Colonic mucosa (tissue), 4 donors: ENCODE results near the gene CPVL. TPM values are rescaled to one million over a fixed set of nuclear protein-coding genes. Genes with fewer than 3 reads are reported as not detected.

ENCODE experiments used
- DNase-seq: peaks from one replicate; pipeline ENCODE4 v3.0.0-alpha.2; 2020
- H3K27ac ChIP-seq: fragments of 200-600 bp; one replicate; pipeline ENCODE4 v1.8.0; 2021
- H3K27me3 ChIP-seq: fragments of 200-600 bp; one replicate; pipeline ENCODE4 v1.8.0; 2021
- H3K36me3 ChIP-seq: fragments of 200-600 bp; one replicate; pipeline ENCODE4 v1.8.0; 2021
- H3K4me1 ChIP-seq: fragments of 200-600 bp; one replicate; pipeline ENCODE4 v1.8.0; 2021; ENCODE audit warnings: mild to moderate bottlenecking
- H3K4me3 ChIP-seq: fragments of 200-600 bp; one replicate; pipeline ENCODE4 v1.8.0; 2021
- H3K9ac ChIP-seq, 2 donors: one replicate each; pipeline ENCODE4 v1.7.0; 2013; ENCODE audit warnings: control low read depth in 2 of 2, low read depth in 2 of 2, low read length in 2 of 2
- H3K9me3 ChIP-seq: fragments of 200-600 bp; one replicate; pipeline ENCODE4 v1.8.0; 2021
- intact Hi-C: fragments of 100-400 bp; cut with DNase I; formaldehyde crosslinking; loops from one replicate; pipeline ENCODE4 v1.14.1; 2022
- total RNA-seq, 2 donors: library from RNA; stranded (reverse); fragmentation: NEBNext Ultra II Directional in 1 of 2; extraction: Animal tissue kit (Norgen Biotek cat#: 25700) in 1 of 2; gene quantifications; one replicate each; pipeline ENCODE4 v1.2.1, GENCODE V29; 2021
- TF ChIP-seq, protein P1 (sequence below): fragments of 200-600 bp; IDR thresholded peaks from one replicate; pipeline ENCODE4 v1.8.0; 2022; ENCODE audit warnings: antibody characterized with exemption, mild to moderate bottlenecking
- donor health status: healthy.
- donor health status: DM: no; HTN: no; CAD: no.
- donor health status: DM: no; HTN: no; CAD: no.

Gene CPVL
- total RNA-seq, 2 donors from 2014 or later: 4.9 to 17.0 TPM

DNA sequence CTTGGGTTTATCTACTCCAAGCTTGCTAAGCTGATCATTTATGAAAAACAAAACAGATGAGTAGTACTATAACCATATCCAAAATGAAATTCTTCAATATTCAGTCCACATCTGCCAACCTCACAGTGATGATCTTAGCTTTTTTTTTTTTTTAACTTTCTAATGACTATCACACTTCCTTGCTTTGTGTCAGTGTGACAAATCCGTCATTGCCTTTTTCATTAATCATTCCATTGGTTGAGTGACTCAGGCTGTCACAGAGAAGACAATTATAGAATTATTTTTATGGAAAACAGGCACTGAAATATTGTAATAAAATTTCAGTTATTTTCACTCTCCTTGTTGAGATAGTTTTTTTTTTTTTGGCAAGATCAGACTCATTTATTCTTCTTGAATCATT is 70.7 kb downstream of the CPVL start:
- DNase-seq: no peak
- TF ChIP-seq, protein P1, sequence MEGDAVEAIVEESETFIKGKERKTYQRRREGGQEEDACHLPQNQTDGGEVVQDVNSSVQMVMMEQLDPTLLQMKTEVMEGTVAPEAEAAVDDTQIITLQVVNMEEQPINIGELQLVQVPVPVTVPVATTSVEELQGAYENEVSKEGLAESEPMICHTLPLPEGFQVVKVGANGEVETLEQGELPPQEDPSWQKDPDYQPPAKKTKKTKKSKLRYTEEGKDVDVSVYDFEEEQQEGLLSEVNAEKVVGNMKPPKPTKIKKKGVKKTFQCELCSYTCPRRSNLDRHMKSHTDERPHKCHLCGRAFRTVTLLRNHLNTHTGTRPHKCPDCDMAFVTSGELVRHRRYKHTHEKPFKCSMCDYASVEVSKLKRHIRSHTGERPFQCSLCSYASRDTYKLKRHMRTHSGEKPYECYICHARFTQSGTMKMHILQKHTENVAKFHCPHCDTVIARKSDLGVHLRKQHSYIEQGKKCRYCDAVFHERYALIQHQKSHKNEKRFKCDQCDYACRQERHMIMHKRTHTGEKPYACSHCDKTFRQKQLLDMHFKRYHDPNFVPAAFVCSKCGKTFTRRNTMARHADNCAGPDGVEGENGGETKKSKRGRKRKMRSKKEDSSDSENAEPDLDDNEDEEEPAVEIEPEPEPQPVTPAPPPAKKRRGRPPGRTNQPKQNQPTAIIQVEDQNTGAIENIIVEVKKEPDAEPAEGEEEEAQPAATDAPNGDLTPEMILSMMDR: no peak
- H3K4me1 ChIP-seq: no peaks in the 10 kb centered on the region
- H3K4me3 ChIP-seq: no peak overlapping the region
- H3K27ac ChIP-seq: no peak overlapping the region
- intact Hi-C loops: no loop called here
- H3K36me3 ChIP-seq: no peaks in the 10 kb centered on the region
- no peaks in the 10 kb centered on the region for H3K9me3 ChIP-seq
- H3K27me3 ChIP-seq: no peaks in the 10 kb centered on the region
- no peak overlapping the region for H3K9ac ChIP-seq

- Histone ChIP-seq H3K4me1 (no peaks in the 10 kb centered on the region), H3K27ac (no peak overlapping the region), H3K27me3 (no peaks in the 10 kb centered on the region), H3K9ac (no peak overlapping the region), H3K4me3 (no peak overlapping the region), H3K36me3 (no peaks in the 10 kb centered on the region), H3K9me3 (no peaks in the 10 kb centered on the region)
- DNase-seq: no peak
- intact Hi-C loops: no loop called here
- TF ChIP-seq, protein P1: no peak
Observed at GRCh38 chr7:29071203-29071874, 75.0 kb downstream of the CPVL start.

DNA sequence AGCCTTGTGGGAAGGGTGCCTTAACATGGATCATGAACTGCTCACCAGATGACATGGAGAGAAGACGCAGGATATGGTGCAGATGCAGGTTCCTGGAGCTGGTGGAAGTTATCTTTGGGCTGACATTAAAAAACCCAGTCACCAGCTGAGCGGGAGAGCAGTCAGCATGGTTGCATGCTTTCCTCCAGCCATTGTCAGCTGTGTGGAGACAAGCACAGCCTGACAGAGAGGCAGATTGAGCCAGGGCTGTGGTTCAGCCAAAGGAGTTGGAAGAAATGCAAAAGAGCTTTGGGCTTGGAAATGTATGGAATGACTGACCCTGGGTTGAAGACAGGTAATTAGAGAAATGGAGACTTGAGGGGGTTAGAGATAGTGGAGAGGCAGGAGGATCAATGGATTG is 79.7 kb downstream of the CPVL start:
- intact Hi-C loops: no loop called here
- no peaks in the 10 kb centered on the region for H3K4me1 ChIP-seq
- no peak overlapping the region for H3K4me3 ChIP-seq
- TF ChIP-seq, protein P1: no peak
- H3K9ac ChIP-seq: no peak overlapping the region
- no peak for DNase-seq
- H3K27me3 ChIP-seq: no peaks in the 10 kb centered on the region
- no peaks in the 10 kb centered on the region for H3K9me3 ChIP-seq
- H3K27ac ChIP-seq: no peak overlapping the region
- no peaks in the 10 kb centered on the region for H3K36me3 ChIP-seq

GRCh38 chr7:29065181-29065857 is 81.0 kb downstream of the CPVL start:
- Histone ChIP-seq H3K9me3 (no peaks in the 10 kb centered on the region), H3K27me3 (no peaks in the 10 kb centered on the region), H3K4me3 (no peak overlapping the region), H3K4me1 (no peaks in the 10 kb centered on the region), H3K36me3 (no peaks in the 10 kb centered on the region), H3K27ac (no peak overlapping the region), H3K9ac (no peak overlapping the region)
- no peak for DNase-seq
- TF ChIP-seq, protein P1: no peak
- intact Hi-C loops: no loop called here

DNA sequence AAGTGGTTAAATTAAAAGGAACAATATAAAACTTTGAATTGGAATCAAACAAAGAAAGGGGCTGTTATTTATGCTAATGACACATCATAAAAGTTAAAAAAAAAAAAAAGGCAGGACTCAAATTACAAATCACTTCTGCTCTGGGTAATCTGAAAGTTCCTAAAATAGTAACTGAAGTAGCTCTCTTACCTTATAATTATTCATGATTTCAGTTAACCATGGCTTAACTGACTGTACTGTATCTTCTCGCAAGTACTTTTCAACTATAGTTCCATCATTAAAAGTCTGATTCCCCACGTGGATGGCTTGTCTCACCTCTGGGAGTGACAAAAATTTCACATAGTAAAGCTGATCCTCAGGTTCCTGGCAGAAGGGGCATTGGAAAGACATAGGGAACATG is 82.5 kb downstream of the CPVL start:
- no peaks in the 10 kb centered on the region for H3K4me1 ChIP-seq
- H3K9ac ChIP-seq: no peak overlapping the region
- H3K27ac ChIP-seq: no peak overlapping the region
- H3K27me3 ChIP-seq: no peaks in the 10 kb centered on the region
- H3K4me3 ChIP-seq: no peak overlapping the region
- H3K36me3 ChIP-seq: no peaks in the 10 kb centered on the region
- DNase-seq: no peak
- H3K9me3 ChIP-seq: no peaks in the 10 kb centered on the region
- TF ChIP-seq, protein P1: no peak
- intact Hi-C loops: no loop called here
